Stimulated activated CD8-positive, alpha-beta memory T cell treated with anti-CD3 and anti-CD28 coated beads, Interleukin-12 subunit alpha, Interleukin-12 subunit beta, amount 100 ng/mL, for 1 hour (primary cell): ENCODE data around the gene TRIM46.
"Not testable (repeated sequence)": the region's sequence is repeated elsewhere in the genome, so short reads cannot be mapped to it uniquely, and the experiment has no call there.

ENCODE experiments used
- DNase-seq: peaks from one replicate; pipeline ENCODE4 v3.0.0-alpha.2; 2020; ENCODE audit warnings: low read depth

Gene TRIM46

GRCh38 chr1:155232001-155232978 lies 58.6 kb downstream of the TRIM46 start:
- DNase-seq, result not testable (repeated sequence)

GRCh38 chr1:155233502-155233901 lies 59.9 kb downstream of the TRIM46 start:
- DNase-seq, result not testable (repeated sequence)
